ENCODE data around the gene SNX15.

Gene SNX15

GRCh38 chr11:65043881-65044501 is 16.8 kb downstream of the SNX15 start:
- Histone ChIP-seq H3K4me3 (ENCODE audit: low read length) (no peak overlapping the region), H3K4me1 (ENCODE audit: control insufficient read depth, low read depth, low read length) (peaks cover 3% of the 10 kb centered on the region), H3K27ac (ENCODE audit: low read length) (no peak overlapping the region), H3K9me3 (ENCODE audit: control insufficient read depth, low read depth, low read length) (no peaks in the 10 kb centered on the region), H3K9ac (ENCODE audit: low read length) (no peak overlapping the region), H3K36me3 (ENCODE audit: control insufficient read depth, low read depth, low read length) (peaks cover 10% of the 10 kb centered on the region), H3K27me3 (ENCODE audit: control insufficient read depth, insufficient read depth, low read length) (no peaks in the 10 kb centered on the region)

- no peak overlapping the region for H3K4me3 ChIP-seq (ENCODE audit: low read length)
- H3K9ac ChIP-seq (ENCODE audit: low read length): no peak overlapping the region
- peaks cover 10% of the 10 kb centered on the region for H3K36me3 ChIP-seq (ENCODE audit: control insufficient read depth, low read depth, low read length)
- no peak overlapping the region for H3K27ac ChIP-seq (ENCODE audit: low read length)
- H3K27me3 ChIP-seq (ENCODE audit: control insufficient read depth, insufficient read depth, low read length): no peaks in the 10 kb centered on the region
- H3K9me3 ChIP-seq (ENCODE audit: control insufficient read depth, low read depth, low read length): no peaks in the 10 kb centered on the region
- H3K4me1 ChIP-seq (ENCODE audit: control insufficient read depth, low read depth, low read length): peaks cover 3% of the 10 kb centered on the region
Measured at GRCh38 chr11:65045061-65045460, 17.8 kb downstream of the SNX15 start.

- Histone ChIP-seq H3K4me3 (ENCODE audit: low read length) (no peak overlapping the region), H3K27me3 (ENCODE audit: control insufficient read depth, insufficient read depth, low read length) (no peaks in the 10 kb centered on the region), H3K4me1 (ENCODE audit: control insufficient read depth, low read depth, low read length) (no peaks in the 10 kb centered on the region), H3K27ac (ENCODE audit: low read length) (no peak overlapping the region), H3K9me3 (ENCODE audit: control insufficient read depth, low read depth, low read length) (no peaks in the 10 kb centered on the region), H3K36me3 (ENCODE audit: control insufficient read depth, low read depth, low read length) (peaks cover 10% of the 10 kb centered on the region), H3K9ac (ENCODE audit: low read length) (no peak overlapping the region)
Measured at GRCh38 chr11:65045728-65046127, 18.5 kb downstream of the SNX15 start.

- Histone ChIP-seq H3K9me3 (ENCODE audit: control insufficient read depth, low read depth, low read length) (no peaks in the 10 kb centered on the region), H3K9ac (ENCODE audit: low read length) (no peak overlapping the region), H3K4me3 (ENCODE audit: low read length) (peak overlapping the region; percentile 24), H3K27ac (ENCODE audit: low read length) (no peak overlapping the region), H3K27me3 (ENCODE audit: control insufficient read depth, insufficient read depth, low read length) (no peaks in the 10 kb centered on the region), H3K36me3 (ENCODE audit: control insufficient read depth, low read depth, low read length) (peaks cover 10% of the 10 kb centered on the region), H3K4me1 (ENCODE audit: control insufficient read depth, low read depth, low read length) (no peaks in the 10 kb centered on the region)
Measured at GRCh38 chr11:65047581-65048422, 20.6 kb downstream of the SNX15 start.

GRCh38 chr11:65051398-65051858 is 24.2 kb downstream of the SNX15 start:
- no peak overlapping the region for H3K4me3 ChIP-seq (ENCODE audit: low read length)
- no peaks in the 10 kb centered on the region for H3K27me3 ChIP-seq (ENCODE audit: control insufficient read depth, insufficient read depth, low read length)
- H3K36me3 ChIP-seq (ENCODE audit: control insufficient read depth, low read depth, low read length): no peaks in the 10 kb centered on the region
- no peaks in the 10 kb centered on the region for H3K4me1 ChIP-seq (ENCODE audit: control insufficient read depth, low read depth, low read length)
- H3K9ac ChIP-seq (ENCODE audit: low read length): no peak overlapping the region
- no peak overlapping the region for H3K27ac ChIP-seq (ENCODE audit: low read length)
- no peaks in the 10 kb centered on the region for H3K9me3 ChIP-seq (ENCODE audit: control insufficient read depth, low read depth, low read length)

GRCh38 chr11:65053827-65054508 is 26.7 kb downstream of the SNX15 start:
- Histone ChIP-seq H3K9me3 (ENCODE audit: control insufficient read depth, low read depth, low read length) (no peaks in the 10 kb centered on the region), H3K27ac (ENCODE audit: low read length) (no peak overlapping the region), H3K9ac (ENCODE audit: low read length) (no peak overlapping the region), H3K36me3 (ENCODE audit: control insufficient read depth, low read depth, low read length) (no peaks in the 10 kb centered on the region), H3K4me3 (ENCODE audit: low read length) (no peak overlapping the region), H3K27me3 (ENCODE audit: control insufficient read depth, insufficient read depth, low read length) (no peaks in the 10 kb centered on the region), H3K4me1 (ENCODE audit: control insufficient read depth, low read depth, low read length) (no peaks in the 10 kb centered on the region)

GRCh38 chr11:65055538-65055937 is 28.3 kb downstream of the SNX15 start:
- Histone ChIP-seq H3K36me3 (ENCODE audit: control insufficient read depth, low read depth, low read length) (no peaks in the 10 kb centered on the region), H3K4me1 (ENCODE audit: control insufficient read depth, low read depth, low read length) (no peaks in the 10 kb centered on the region), H3K9ac (ENCODE audit: low read length) (no peak overlapping the region), H3K27ac (ENCODE audit: low read length) (no peak overlapping the region), H3K27me3 (ENCODE audit: control insufficient read depth, insufficient read depth, low read length) (no peaks in the 10 kb centered on the region), H3K4me3 (ENCODE audit: low read length) (no peak overlapping the region), H3K9me3 (ENCODE audit: control insufficient read depth, low read depth, low read length) (no peaks in the 10 kb centered on the region)

- no peak overlapping the region for H3K27ac ChIP-seq (ENCODE audit: low read length)
- no peaks in the 10 kb centered on the region for H3K36me3 ChIP-seq (ENCODE audit: control insufficient read depth, low read depth, low read length)
- no peak overlapping the region for H3K4me3 ChIP-seq (ENCODE audit: low read length)
- H3K4me1 ChIP-seq (ENCODE audit: control insufficient read depth, low read depth, low read length): no peaks in the 10 kb centered on the region
- no peaks in the 10 kb centered on the region for H3K27me3 ChIP-seq (ENCODE audit: control insufficient read depth, insufficient read depth, low read length)
- H3K9me3 ChIP-seq (ENCODE audit: control insufficient read depth, low read depth, low read length): no peaks in the 10 kb centered on the region
- H3K9ac ChIP-seq (ENCODE audit: low read length): no peak overlapping the region
Measured at GRCh38 chr11:65056999-65057398, 29.8 kb downstream of the SNX15 start.

- H3K27ac ChIP-seq (ENCODE audit: low read length): no peak overlapping the region
- H3K9ac ChIP-seq (ENCODE audit: low read length): no peak overlapping the region
- no peaks in the 10 kb centered on the region for H3K36me3 ChIP-seq (ENCODE audit: control insufficient read depth, low read depth, low read length)
- no peak overlapping the region for H3K4me3 ChIP-seq (ENCODE audit: low read length)
- H3K9me3 ChIP-seq (ENCODE audit: control insufficient read depth, low read depth, low read length): no peaks in the 10 kb centered on the region
- H3K4me1 ChIP-seq (ENCODE audit: control insufficient read depth, low read depth, low read length): no peaks in the 10 kb centered on the region
- no peaks in the 10 kb centered on the region for H3K27me3 ChIP-seq (ENCODE audit: control insufficient read depth, insufficient read depth, low read length)
Measured at GRCh38 chr11:65057526-65057925, 30.3 kb downstream of the SNX15 start.

GRCh38 chr11:65058012-65058411 is 30.8 kb downstream of the SNX15 start:
- Histone ChIP-seq H3K36me3 (ENCODE audit: control insufficient read depth, low read depth, low read length) (no peaks in the 10 kb centered on the region), H3K27me3 (ENCODE audit: control insufficient read depth, insufficient read depth, low read length) (no peaks in the 10 kb centered on the region), H3K4me3 (ENCODE audit: low read length) (no peak overlapping the region), H3K9ac (ENCODE audit: low read length) (no peak overlapping the region), H3K4me1 (ENCODE audit: control insufficient read depth, low read depth, low read length) (no peaks in the 10 kb centered on the region), H3K9me3 (ENCODE audit: control insufficient read depth, low read depth, low read length) (no peaks in the 10 kb centered on the region), H3K27ac (ENCODE audit: low read length) (no peak overlapping the region)

- Histone ChIP-seq H3K27ac (ENCODE audit: low read length) (no peak within 1 kb of the TSS), H3K4me1 (ENCODE audit: control insufficient read depth, low read depth, low read length) (no peaks in the 10 kb centered on the region)
Measured at GRCh38 chr11:65058419-65059054, 31.3 kb downstream of the SNX15 start, which contains the start of gene NAALADL1. Gene NAALADL1 (minus strand): TSS chr11:65058553. CDS start chr11:65058521, 32 bp downstream.

More at GRCh38 chr11:65058419-65059054, 31.3 kb downstream of the SNX15 start, which contains the start of gene NAALADL1:
- no peaks in the 10 kb centered on the region for H3K36me3 ChIP-seq (ENCODE audit: control insufficient read depth, low read depth, low read length)
- no peak within 1 kb of the TSS for H3K9ac ChIP-seq (ENCODE audit: low read length)
- no peak within 1 kb of the TSS for H3K4me3 ChIP-seq (ENCODE audit: low read length)
- no peaks in the 10 kb centered on the region for H3K27me3 ChIP-seq (ENCODE audit: control insufficient read depth, insufficient read depth, low read length)
- no peaks in the 10 kb centered on the region for H3K9me3 ChIP-seq (ENCODE audit: control insufficient read depth, low read depth, low read length)
